Hepatocyte (in vitro differentiated cells): ENCODE data around the gene ZNF865.

Experiments used
- CTCF ChIP-seq: fragments of 200-600 bp; sonication (generic); IDR thresholded peaks from 2 replicates; pipeline ENCODE4 v1.5.1; 2016; ENCODE audit warnings: antibody characterized with exemption, mild to moderate bottlenecking; ENCODE audit not compliant: poor library complexity
- EZH2 ChIP-seq: fragments of 200-600 bp; sonication (generic); IDR thresholded peaks from 2 replicates; pipeline ENCODE4 v1.6.1; 2016; ENCODE audit warnings: antibody characterized with exemption, mild to moderate bottlenecking, borderline replicate concordance
- EZH2phosphoT487 ChIP-seq: fragments of 200-600 bp; sonication (generic); IDR thresholded peaks from one replicate; pipeline ENCODE4 v1.6.1; 2018; ENCODE audit warnings: antibody characterized with exemption, mild to moderate bottlenecking, low read depth, moderate library complexity; ENCODE audit not compliant: unreplicated experiment, severe bottlenecking

GRCh38 chr19:55644842-55645511 lies 39.5 kb downstream of the ZNF865 start:
- no peak for TF ChIP-seq CTCF
- TF ChIP-seq EZH2 = no peak
- TF ChIP-seq EZH2phosphoT487 = no peak
